Femur (tissue), 1 donor: Measurements from ENCODE around the gene NUP50.
A peak's percentile ranks its signal among the peaks of the same experiment; 100 is the strongest.

ENCODE experiments used
- DNase-seq: peaks from one replicate; pipeline ENCODE4 v3.0.0-alpha.2; 2017

NUP50 gene

GRCh38 chr22:45211435-45211834, 47.7 kb downstream of the NUP50 start:
- no peak for DNase-seq

GRCh38 chr22:45211848-45212247, 48.1 kb downstream of the NUP50 start:
- no peak for DNase-seq

GRCh38 chr22:45212306-45212709, 48.6 kb downstream of the NUP50 start:
- DNase-seq = peak; percentile 86

GRCh38 chr22:45212992-45213751, 49.4 kb downstream of the NUP50 start:
- no peak for DNase-seq

GRCh38 chr22:45216133-45217003, 52.6 kb downstream of the NUP50 start:
- DNase-seq = no peak

- DNase-seq = no peak
Observed at GRCh38 chr22:45217345-45217744, 53.6 kb downstream of the NUP50 start.

GRCh38 chr22:45217806-45218205, 54.1 kb downstream of the NUP50 start:
- DNase-seq = no peak

- DNase-seq = no peak
Observed at GRCh38 chr22:45218976-45219375, 55.3 kb downstream of the NUP50 start.

GRCh38 chr22:45221201-45221600, 57.5 kb downstream of the NUP50 start:
- DNase-seq = no peak

GRCh38 chr22:45223304-45224117, 59.8 kb downstream of the NUP50 start:
- DNase-seq = no peak

GRCh38 chr22:45224331-45224730, 60.6 kb downstream of the NUP50 start:
- no peak for DNase-seq

GRCh38 chr22:45224988-45225731, 61.4 kb downstream of the NUP50 start:
- DNase-seq = no peak

GRCh38 chr22:45225732-45226502, 62.2 kb downstream of the NUP50 start:
- DNase-seq = peak; percentile 53

- no peak for DNase-seq
Observed at GRCh38 chr22:45226503-45227186, 62.9 kb downstream of the NUP50 start.

GRCh38 chr22:45227645-45228400, 64.1 kb downstream of the NUP50 start:
- no peak for DNase-seq

- no peak for DNase-seq
Observed at GRCh38 chr22:45228401-45228754, 64.7 kb downstream of the NUP50 start.

- DNase-seq = no peak
Observed at GRCh38 chr22:45229181-45229580, 65.5 kb downstream of the NUP50 start.

- DNase-seq = no peak
Observed at GRCh38 chr22:45230026-45230721, 66.4 kb downstream of the NUP50 start.

- DNase-seq = no peak
Observed at GRCh38 chr22:45231293-45231692, 67.6 kb downstream of the NUP50 start.

- DNase-seq = no peak
Observed at GRCh38 chr22:45233386-45233785, 69.7 kb downstream of the NUP50 start.
